IPS-11a (cell line): ENCODE results near the gene GAD1.

Experiments
- H3K4me3 ChIP-seq: one replicate; pipeline ENCODE4 v1.5.1; 2013; ENCODE audit warnings: low read depth, low read length, control low read depth

Gene GAD1

GRCh38 chr2:170816504-170817092 is at the start of gene GAD1:
Gene GAD1, plus strand, starts transcription at chr2:170816887. Its CDS starts 1,705 bp downstream, at chr2:170818592.
- H3K4me3 ChIP-seq = peak within 1 kb of the TSS; percentile 50

GRCh38 chr2:170770008-170770605 is 46.6 kb upstream of the GAD1 start, which contains the start of gene ERICH2:
Gene ERICH2, plus strand, starts transcription at chr2:170770378. Its CDS starts 304 bp downstream, at chr2:170770682.
- H3K4me3 ChIP-seq = peak within 1 kb of the TSS; percentile 77

- peak overlapping the region; percentile 77 for H3K4me3 ChIP-seq
These were observed 45.9 kb upstream of the GAD1 start for GRCh38 chr2:170770606-170771420.

- H3K4me3 ChIP-seq = peak overlapping the region; percentile 77
These were observed 45.2 kb upstream of the GAD1 start for GRCh38 chr2:170771421-170771937.

DNA sequence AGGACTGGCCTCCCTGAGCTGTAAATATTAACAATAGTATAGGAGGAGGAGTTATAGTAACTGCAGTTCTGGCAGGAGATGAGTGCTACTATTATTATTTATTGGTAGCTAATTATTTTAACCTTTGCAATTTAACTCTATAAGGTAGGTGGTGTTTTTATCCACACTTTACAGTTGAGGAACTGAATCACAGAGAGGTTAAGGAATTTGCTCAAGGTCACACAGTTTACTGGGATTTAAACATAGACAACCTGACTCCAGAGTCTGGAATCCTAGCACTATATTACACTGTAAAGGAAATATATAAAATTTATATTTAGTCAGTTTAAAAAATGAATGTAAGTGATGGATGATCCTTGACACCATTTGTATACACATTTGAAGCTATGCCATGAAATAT is 44.4 kb upstream of the GAD1 start:
- H3K4me3 ChIP-seq = no peak overlapping the region

DNA sequence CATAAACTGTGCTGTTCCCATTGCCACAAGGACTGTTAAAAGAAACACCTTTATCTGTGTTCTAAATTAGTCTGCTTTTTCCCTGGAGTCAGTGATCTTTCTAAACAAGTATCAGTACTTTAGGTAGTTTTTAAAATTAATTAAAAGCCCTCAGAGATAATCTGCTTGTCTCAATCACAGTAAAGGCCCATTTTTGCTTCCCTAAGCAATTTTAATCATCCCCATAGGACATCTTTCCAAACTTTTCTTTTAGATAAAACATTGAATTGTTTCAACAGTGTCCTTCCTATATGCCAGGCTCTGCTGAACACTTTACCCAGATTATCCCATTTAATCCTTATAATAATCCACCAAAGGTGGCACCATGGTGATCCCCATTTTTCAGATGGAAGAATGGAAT is 42.6 kb upstream of the GAD1 start:
- H3K4me3 ChIP-seq = no peak overlapping the region

- no peak overlapping the region for H3K4me3 ChIP-seq
These were observed 37.8 kb upstream of the GAD1 start for GRCh38 chr2:170778900-170779299.

DNA sequence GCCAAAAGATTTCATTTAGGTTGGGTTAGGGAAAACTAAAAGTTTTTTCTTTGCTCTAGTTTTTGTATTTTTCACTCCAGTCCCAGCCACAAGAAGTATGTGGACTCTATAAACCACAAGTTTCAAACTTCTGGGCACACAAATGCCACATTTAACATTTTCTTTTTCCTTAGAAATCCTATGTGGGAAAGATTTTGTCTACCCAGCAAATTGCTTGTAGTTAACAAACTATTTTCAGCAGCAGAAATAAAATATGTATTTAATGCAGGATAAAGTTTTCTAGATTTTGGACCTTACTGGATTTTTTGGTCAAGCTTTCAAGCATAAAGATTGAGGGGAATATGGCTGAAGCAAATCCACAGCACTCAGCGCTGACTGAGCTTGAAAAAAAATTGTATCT is 37.4 kb upstream of the GAD1 start:
- no peak overlapping the region for H3K4me3 ChIP-seq

GRCh38 chr2:170782673-170783072 is 34.0 kb upstream of the GAD1 start:
- no peak overlapping the region for H3K4me3 ChIP-seq

DNA sequence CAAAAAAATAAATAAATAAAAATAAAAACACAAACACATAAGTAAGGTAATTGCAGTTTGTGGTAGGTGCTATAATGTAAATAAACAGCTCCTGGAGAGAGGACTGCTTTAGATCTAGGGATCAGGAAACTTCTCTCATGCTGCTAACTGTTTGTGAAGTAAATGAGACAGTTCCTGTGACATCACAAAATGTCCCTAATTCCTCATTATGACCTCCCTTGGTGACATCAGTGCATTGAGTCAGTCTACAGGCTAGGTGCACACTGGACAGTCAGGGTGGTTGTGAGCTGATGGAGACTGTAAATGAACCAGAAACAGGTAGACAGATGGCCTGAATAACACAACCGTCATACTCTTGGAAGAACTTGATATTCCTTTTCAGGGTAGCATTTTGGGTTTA is 33.1 kb upstream of the GAD1 start:
- H3K4me3 ChIP-seq = no peak overlapping the region

DNA sequence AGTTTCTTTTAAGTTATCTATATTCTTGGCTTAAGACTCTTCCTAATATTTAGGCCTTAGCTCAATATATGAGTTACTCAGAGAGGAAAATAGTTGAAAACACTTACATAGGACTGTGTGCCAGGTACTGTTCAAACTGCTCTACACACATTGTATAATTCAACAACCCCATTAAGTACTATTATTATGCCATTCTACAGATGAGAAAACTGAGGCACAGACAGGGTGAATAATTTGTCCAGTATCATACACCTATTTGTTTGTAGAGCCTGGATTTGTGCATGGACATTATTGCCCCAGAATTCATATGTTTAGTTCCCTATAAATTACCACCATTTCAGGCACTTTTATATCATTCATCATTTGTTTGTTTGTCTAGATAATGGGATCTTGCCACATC is 17.7 kb upstream of the GAD1 start:
- H3K4me3 ChIP-seq = no peak overlapping the region

DNA sequence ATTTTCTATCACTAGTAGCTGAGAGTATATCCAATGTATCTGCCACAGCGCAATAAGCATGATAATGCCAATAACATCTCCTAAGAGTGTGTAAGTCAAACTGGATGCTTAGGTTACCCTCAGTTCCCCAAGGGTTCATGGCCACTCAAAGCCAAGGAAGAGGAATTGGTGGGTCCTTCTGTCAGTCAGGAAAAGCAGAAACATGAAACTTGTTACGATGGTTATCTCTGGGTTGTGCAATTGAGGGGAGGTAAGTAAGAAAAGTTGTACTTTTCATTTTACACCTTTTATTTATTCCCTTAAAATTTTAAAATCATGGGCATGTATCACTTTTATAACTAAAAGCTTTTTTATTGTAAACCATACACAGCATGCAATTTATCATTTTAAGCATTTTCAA is 10.1 kb upstream of the GAD1 start:
- no peak overlapping the region for H3K4me3 ChIP-seq

- H3K4me3 ChIP-seq = peak overlapping the region; percentile 25
These were observed 3.7 kb upstream of the GAD1 start for GRCh38 chr2:170812710-170813600.

- peak overlapping the region; percentile 25 for H3K4me3 ChIP-seq
These were observed 2.8 kb upstream of the GAD1 start for GRCh38 chr2:170813611-170814532.

GRCh38 chr2:170814533-170815230 is 2.0 kb upstream of the GAD1 start:
- no peak overlapping the region for H3K4me3 ChIP-seq

GRCh38 chr2:170815311-170815710 is 1.4 kb upstream of the GAD1 start:
- H3K4me3 ChIP-seq = peak overlapping the region; percentile 20

DNA sequence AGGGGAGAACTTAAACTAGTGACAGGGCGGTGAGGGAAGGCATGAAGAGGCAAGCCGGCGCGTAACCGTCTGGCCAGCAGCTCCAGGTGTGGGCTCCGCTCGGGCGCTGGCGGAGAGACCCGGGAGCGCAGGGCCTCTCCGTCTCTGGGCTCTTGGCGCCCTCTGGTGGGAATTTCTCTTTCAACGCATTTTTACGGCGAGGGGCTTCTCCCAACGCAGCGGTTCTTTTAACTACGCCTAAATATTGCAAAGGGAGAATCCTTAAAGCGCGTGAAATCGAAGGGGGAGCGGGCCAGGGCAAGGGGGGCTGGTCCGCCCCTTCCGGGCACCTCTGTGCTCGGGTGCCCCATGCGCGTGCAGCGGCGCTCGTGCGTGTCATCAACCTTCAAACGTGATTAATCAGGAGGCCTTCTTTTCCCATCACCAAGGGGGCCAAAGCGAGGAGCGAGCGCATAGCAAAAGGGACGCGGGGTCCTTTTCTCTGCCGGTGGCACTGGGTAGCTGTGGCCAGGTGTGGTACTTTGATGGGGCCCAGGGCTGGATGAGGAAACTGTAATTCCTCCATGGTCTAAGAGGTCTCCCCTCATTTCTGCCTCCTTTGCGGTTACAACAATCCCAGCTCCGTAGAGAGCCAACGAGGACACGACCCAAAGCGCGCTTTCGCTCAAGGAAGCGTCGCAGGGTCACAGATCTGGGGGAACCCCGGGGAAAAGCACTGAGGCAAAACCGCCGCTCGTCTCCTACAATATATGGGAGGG is 762 bp upstream of the GAD1 start:
- H3K4me3 ChIP-seq = peak overlapping the region; percentile 20
